Keratinocyte (primary cell): ENCODE measurements around the gene ATP5ME.

Experiments used
- CTCF ChIP-seq, 3 experiments: IDR thresholded peaks in 1 of 3; conservative IDR thresholded peaks in 1 of 3; optimal IDR thresholded peaks in 1 of 3; 2 replicates in 2 of 3; 3 replicates in 1 of 3; pipeline versions ENCODE3 to v1.5.1; 2011; ENCODE audit warnings: low read length in 3 of 3, mild to moderate bottlenecking in 3 of 3, moderate library complexity in 2 of 3, control low read depth in 1 of 3, inconsistent platforms in 1 of 3; ENCODE audit not compliant: insufficient read depth in 2 of 3; ENCODE audit errors: extremely low read depth in 1 of 3
- EZH2 ChIP-seq: IDR thresholded peaks from one replicate; pipeline ENCODE4 v1.6.1; 2012; ENCODE audit warnings: inconsistent platforms, mild to moderate bottlenecking, low read length, moderate library complexity

GRCh38 chr4:700587-701264, 26.6 kb upstream of the ATP5ME start:
- TF ChIP-seq CTCF (optimal IDR thresholded peaks at IDR 0.05 in 1 of 3, IDR thresholded peaks at IDR 0.05 in 1 of 3, conservative IDR thresholded peaks at IDR 0.05 in 1 of 3; ENCODE audit: extremely low read depth in 1 of 3, insufficient read depth in 2 of 3, low read length in 3 of 3) (peak in 1 of 3 experiments; percentile 19), EZH2 (no peak)
